Measurements from ENCODE around the gene MAN2A1.

The MAN2A1 gene

GRCh38 chr5:109762821-109763220 is 73.1 kb downstream of the MAN2A1 start:
- no peak for TF ChIP-seq CTCF (IDR thresholded peaks at IDR 0.05; ENCODE audit: extremely low read depth, missing control alignments)
- no peak for DNase-seq (ENCODE audit: low spot score)

DNA sequence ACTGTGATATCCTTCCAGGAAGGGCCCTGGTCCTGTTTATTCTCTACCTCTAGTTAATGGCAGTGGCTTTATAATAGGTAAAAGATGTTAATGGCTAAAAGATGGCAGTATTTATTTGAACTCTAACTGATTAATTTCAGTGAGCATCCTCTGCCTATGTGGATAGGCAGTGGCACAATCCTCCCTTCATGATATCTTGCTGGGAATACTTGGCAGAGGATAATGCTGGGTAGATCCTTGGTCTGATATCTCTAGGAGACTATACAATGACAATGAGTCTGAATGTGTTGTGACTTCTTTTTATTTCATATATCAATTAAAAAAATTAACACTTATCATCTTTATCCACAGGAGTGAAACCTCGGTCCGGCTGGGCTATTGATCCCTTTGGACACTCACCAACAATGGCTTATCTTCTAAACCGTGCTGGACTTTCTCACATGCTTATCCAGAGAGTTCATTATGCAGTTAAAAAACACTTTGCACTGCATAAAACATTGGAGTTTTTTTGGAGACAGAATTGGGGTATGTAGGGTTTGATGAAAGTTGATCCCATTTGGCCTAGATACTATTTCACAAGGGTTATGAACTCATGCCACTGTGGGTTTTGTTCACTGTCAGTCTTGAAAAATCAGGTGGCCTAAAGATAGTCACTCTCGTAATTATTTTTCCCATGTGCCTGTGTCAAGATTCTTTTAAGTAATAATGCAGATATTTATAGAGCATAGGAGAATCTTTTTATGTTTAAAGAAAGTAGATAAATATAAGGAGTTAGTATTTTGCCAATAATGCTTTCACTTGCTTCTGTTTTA is 77.7 kb downstream of the MAN2A1 start:
- no peak for DNase-seq (ENCODE audit: low spot score)
- no peak for TF ChIP-seq CTCF (IDR thresholded peaks at IDR 0.05; ENCODE audit: extremely low read depth, missing control alignments)

- DNase-seq (ENCODE audit: low spot score) = no peak
- TF ChIP-seq CTCF (IDR thresholded peaks at IDR 0.05; ENCODE audit: extremely low read depth, missing control alignments) = no peak
Observed at GRCh38 chr5:109767997-109768396, 78.3 kb downstream of the MAN2A1 start.

GRCh38 chr5:109769597-109770291 is 80.0 kb downstream of the MAN2A1 start:
- TF ChIP-seq CTCF (IDR thresholded peaks at IDR 0.05; ENCODE audit: extremely low read depth, missing control alignments) = no peak
- no peak for DNase-seq (ENCODE audit: low spot score)

DNA sequence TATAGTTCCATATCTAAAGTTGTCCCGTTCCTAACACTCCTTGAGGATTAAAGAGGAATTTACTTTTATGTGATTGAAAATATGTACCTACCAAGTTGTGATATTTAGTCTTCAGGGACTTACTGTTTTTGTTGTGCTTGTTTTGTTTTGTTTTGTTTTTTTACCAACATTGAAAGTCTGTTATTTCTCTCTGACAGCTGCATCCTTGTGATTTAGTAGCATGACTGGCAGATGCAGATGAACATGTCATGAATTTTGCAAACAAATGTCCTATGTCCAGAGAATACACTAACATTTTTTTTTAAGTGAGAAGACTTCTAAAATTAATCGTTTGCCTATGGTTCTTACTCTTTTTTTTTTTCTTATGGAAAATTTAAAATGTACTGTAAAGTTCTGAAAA is 85.4 kb downstream of the MAN2A1 start:
- no peak for TF ChIP-seq CTCF (IDR thresholded peaks at IDR 0.05; ENCODE audit: extremely low read depth, missing control alignments)

GRCh38 chr5:109779036-109779735 is 89.5 kb downstream of the MAN2A1 start:
- DNase-seq (ENCODE audit: low spot score) = no peak
- no peak for TF ChIP-seq CTCF (IDR thresholded peaks at IDR 0.05; ENCODE audit: extremely low read depth, missing control alignments)

More for the DNA sequence above, 85.4 kb downstream of the MAN2A1 start:
- no peak for DNase-seq (ENCODE audit: low spot score)

- no peak for DNase-seq (ENCODE audit: low spot score)
- no peak for TF ChIP-seq CTCF (IDR thresholded peaks at IDR 0.05; ENCODE audit: extremely low read depth, missing control alignments)
Observed at GRCh38 chr5:109784687-109785086, 95.0 kb downstream of the MAN2A1 start.

Data from GM20000 (cell line).